Fibroblast of villous mesenchyme (primary cell): ENCODE measurements around the gene PLEKHG4B. TPM values are rescaled to one million over a fixed set of nuclear protein-coding genes. Genes with fewer than 3 reads are reported as not detected.

Source experiments
- DNase-seq: peaks from one replicate; pipeline ENCODE4 v3.0.0-alpha.2; 2010; ENCODE audit warnings: low read depth
- H3K4me3 ChIP-seq: 2 replicates; pipeline ENCODE4 v1.5.1; 2011; ENCODE audit warnings: low read depth, mild to moderate bottlenecking, low read length
- total RNA-seq: library from RNA; depleted of rRNA; stranded (reverse); fragments of >200 nt; gene quantifications from 2 replicates; pipeline ENCODE4 v1.2.3, GENCODE V29; 2012
- TF ChIP-seq, protein P1 (sequence below): IDR thresholded peaks from 2 replicates; pipeline ENCODE4 v1.5.1; 2012; ENCODE audit warnings: low read depth, mild to moderate bottlenecking, low read length; ENCODE audit not compliant: insufficient read depth

The PLEKHG4B gene
- total RNA-seq, 1 donor, result under 0.01 TPM

DNA sequence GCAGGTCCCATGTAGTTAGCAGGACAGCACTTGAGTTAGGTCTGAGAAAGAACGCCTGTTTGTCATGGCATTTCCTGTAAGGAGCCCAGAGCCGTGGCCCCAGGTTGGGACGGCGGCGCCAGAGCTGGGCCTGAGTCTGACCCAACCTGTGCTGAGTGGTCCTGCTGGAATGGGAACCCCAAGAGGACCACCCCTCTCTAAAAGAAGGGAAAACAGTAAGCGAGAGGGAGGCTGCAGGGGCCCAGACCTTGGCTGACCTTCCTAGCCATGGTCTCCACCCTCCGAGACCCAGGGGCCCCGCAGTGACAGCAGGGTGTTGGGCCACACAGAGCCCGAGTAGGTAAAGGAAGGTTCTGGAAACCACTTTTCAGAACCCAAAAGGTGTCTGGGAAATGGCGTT is 97.5 kb downstream of the PLEKHG4B start:
- no peak overlapping the region for H3K4me3 ChIP-seq
- TF ChIP-seq, protein P1, sequence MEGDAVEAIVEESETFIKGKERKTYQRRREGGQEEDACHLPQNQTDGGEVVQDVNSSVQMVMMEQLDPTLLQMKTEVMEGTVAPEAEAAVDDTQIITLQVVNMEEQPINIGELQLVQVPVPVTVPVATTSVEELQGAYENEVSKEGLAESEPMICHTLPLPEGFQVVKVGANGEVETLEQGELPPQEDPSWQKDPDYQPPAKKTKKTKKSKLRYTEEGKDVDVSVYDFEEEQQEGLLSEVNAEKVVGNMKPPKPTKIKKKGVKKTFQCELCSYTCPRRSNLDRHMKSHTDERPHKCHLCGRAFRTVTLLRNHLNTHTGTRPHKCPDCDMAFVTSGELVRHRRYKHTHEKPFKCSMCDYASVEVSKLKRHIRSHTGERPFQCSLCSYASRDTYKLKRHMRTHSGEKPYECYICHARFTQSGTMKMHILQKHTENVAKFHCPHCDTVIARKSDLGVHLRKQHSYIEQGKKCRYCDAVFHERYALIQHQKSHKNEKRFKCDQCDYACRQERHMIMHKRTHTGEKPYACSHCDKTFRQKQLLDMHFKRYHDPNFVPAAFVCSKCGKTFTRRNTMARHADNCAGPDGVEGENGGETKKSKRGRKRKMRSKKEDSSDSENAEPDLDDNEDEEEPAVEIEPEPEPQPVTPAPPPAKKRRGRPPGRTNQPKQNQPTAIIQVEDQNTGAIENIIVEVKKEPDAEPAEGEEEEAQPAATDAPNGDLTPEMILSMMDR, result no peak
- DNase-seq, result no peak

DNA sequence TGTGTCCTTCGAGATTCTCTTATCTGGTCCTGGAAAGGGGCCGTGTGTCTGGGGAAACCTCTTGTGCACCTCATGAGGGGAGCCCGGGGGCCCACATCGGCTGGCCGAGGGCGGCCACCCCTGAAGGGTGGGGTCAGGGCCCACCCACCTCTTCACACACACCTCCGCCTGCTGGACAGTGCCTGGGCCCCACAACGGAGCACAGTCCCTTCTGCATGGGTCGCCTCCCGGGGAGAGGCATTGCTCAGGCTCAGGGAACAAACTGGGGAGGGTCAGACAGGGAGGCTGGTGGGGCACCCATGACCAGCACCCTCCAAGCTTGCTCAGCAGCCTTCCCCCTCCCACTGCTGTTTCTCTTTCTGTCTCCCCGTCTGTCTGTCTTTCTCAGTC is 98.0 kb downstream of the PLEKHG4B start:
- no peak overlapping the region for H3K4me3 ChIP-seq
- no peak for DNase-seq
- TF ChIP-seq, protein P1, result no peak

DNA sequence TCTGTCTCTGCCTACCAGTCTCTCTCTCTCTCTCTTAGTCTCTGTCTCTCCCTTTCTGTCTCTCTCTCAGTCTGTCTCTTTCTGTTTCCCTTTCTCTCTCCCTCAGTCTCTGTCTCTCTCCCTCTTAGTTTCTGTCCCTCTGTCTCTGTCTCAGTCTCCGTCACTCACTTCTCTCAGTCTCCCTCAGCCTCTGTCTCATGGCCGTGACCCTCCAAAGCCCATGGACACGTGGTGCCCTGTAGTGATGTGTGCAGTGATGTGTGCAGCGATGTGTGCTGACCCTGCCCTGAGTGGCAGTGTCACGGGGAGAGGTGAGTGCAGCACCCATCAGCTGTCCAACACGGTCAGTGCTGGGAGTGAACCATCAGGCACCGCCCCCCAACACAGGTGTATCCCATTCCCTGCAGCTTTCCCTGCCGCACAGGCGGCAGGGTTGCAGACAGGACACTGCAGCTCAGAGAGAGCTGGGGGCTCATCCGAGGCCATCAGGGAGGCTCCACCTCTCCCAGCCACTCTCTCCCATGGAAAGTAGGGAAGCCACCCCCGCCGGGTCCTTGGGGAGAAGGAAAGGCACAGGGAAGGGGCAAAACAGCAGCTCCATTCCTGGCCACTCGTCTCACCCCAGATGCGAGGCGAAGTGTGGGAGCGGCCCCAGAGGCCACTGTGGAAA is 98.5 kb downstream of the PLEKHG4B start:
- TF ChIP-seq, protein P1, result no peak
- DNase-seq, result no peak
- H3K4me3 ChIP-seq, result no peak overlapping the region

DNA sequence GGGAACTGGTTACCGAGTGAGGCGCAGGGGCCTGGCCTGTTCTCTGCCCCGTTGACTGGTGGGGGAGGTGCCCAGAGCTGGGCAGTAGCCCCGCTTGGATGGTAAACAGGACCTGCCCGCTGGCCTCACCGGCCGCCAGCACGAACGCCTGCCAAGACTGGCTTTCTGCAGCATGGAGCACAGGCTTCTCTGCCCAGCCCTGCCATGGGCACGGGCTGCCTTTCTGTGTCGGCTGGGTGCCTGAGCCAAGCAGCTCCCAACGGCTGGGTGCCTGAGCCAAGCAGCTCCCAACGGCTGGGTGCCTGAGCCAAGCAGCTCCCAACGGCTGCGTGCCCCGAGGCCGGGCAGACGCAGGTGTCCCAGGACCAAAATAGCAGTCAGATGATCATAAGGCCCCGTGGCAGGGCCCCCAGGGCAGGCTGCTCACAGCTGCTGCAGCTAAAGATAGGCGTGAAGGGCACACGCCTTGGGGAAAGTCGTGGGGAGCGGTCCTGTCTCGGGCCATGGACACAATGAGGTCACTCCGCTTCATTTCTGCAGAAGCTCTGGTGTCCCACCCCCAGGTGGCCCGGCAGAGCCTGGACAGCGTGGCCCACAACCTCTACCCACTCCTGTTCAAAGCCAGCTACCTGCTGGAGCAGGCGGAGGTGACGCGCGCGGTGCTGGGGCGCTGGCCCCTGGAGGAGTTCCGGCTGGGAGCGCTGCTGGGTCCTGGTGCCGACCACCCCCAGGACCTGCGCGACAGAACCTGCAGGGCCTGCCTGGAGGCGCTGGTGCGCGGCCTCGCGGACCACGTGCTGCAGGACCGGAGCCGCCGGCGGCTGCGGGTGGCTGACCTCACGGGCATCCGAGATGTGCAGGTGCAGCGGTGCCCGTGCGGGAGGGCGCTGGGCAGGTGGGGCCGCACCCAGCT is 99.3 kb downstream of the PLEKHG4B start, which contains the start of gene LRRC14B:
LRRC14B (plus strand) TSS at position 460 of the 913 bp plus-strand sequence; CDS start at position 504, 44 bp downstream.
- TF ChIP-seq, protein P1, result no peak
- H3K4me3 ChIP-seq, result no peak within 1 kb of the TSS
- no peak for DNase-seq

DNA sequence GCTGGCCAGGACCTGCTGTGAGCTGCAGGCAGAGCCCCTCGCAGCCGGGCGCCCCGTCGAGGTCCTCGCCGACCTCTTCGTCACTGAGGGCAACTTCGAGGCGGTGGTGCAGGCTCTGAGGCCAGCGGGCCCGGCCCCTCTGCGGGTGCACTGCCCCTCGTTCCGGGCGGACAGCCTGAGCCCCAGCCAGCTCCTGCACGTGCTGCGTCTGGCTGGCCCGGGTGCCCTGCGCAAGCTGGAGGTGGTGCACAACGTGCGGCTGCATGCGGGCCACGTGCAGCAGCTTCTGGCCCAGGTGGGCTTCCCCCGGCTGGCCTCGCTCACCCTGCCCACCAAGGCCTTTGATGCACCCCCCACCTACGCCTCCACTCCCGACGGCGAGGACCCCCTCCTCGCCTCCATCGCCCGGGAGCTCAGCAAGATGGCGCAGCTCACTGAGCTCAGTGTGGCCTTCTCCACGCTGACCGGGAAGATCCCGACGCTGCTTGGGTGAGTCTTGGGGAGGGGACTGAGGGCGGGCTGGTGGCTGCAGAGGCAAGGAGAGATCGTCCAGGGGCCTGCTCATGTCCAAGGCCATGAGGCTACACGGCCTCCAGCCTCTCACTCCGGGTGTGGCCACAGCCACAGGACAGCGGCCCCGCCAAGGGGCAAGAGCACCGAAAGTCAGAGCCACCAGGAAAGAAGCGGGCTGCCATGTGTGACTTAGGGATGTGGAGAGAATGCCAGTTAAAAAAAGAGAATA is 100.2 kb downstream of the PLEKHG4B start:
- no peak overlapping the region for H3K4me3 ChIP-seq
- DNase-seq, result no peak
- TF ChIP-seq, protein P1, result no peak

DNA sequence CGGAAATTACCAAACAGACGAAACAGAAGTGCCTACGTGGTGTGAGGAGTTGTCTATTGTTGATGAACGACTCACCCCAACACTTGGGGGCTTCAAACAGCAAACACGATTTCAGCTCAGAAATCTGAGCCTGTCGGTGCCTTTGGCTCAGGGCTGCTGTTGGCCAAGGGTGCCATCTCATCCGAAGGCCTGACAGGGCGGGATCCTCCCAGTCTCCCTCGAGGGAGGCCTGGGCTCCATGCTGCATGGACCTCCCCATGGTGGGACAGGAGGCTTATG is 100.7 kb downstream of the PLEKHG4B start:
- no peak for DNase-seq
- TF ChIP-seq, protein P1, result no peak

More for the DNA sequence above, 100.7 kb downstream of the PLEKHG4B start:
- no peak overlapping the region for H3K4me3 ChIP-seq
